Stimulated activated CD8-positive, alpha-beta memory T cell treated with anti-CD3 and anti-CD28 coated beads, Interleukin-7, amount 100 ng/mL, for 1 hour (primary cell): ENCODE measurements around the gene RMC1.
"Not testable (repeated sequence)": the region's sequence is repeated elsewhere in the genome, so short reads cannot be mapped to it uniquely, and the experiment has no call there.

Experiments used
- DNase-seq, 2 donors: peaks; one replicate each; pipeline ENCODE4 v3.0.0-alpha.2; 2020; ENCODE audit warnings: low read depth in 2 of 2

The RMC1 gene

DNA sequence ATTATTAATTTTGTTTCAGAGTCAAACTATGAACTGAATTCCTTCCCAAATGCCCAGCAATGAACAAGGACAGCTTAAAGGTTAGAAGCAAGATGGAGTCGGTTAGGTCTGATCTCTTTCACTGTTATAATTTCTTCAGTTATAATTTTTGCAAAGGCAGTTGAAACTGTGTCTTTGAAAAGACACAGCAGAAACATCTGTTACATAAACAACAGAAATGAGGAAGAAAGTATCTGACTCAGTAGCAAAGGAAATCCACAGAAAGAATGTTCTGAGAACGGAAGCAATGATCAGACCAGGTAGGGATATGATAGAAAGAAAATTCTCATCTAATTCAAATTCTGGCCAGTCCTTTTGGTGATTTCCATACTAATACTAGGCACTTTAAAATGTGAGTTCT is 5.2 kb upstream of the RMC1 start:
- no peak for DNase-seq

DNA sequence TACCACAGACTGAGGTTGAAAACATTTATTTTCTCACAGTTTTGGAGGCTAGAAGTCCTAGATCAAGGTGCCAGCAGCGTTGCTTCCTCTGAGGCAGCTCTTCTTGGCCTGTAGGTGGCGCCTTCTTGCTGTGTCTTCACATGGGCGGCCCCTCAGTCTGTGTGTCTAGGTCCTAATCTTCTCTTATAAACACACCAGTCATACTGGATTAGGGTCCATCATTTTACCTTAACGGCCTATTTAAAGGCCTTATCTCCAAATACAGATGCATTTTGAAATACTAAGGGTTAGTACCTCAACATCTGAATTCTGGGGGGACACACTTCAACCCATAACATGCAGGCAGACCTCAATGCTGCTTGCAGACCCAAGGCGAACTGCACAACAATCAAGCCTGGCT is 4.4 kb upstream of the RMC1 start:
- peak; percentile 22 to 55 for DNase-seq

DNA sequence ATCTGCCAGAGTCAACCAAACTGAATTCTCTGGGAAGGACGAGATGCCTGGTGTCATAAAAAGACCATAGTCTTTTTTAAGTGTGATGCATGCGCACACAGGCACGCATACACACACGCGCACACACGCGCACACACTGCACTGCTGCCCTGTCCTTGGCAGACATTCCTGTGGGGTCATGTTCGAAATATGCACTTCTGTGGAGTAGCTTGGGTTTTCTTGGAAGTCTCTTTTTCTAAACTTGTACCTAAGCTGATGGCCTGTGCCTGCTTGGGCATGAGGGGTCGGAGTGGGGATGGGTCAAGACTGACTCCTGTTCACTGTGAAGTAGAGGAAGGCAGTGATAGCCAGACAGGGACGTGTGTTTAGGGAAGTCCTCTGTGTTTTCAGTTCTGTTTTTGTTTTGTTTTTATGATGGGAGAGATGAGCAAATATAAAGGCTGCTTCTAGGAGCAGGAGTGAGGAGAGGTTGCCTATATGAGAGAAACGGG is 4.0 kb upstream of the RMC1 start:
- DNase-seq = no peak

DNA sequence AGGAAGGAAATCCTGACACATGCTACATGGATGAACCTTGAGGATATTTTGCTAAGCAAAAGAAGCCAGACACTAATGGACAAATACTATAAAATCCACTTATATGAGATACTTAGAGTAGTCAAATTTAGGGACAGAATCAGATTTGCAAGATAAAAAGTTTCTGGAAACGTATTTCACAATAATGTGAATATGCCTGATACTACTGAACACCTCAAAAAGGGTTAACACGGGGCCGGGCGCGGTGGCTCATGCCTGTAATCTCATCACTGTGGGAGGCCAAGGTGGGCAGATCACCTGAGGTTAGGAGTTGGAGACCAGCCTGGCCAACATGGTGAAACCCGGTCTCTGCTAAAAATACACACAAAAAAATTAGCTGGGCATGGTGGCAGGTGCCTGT is 1.7 kb upstream of the RMC1 start:
- DNase-seq = no peak

DNA sequence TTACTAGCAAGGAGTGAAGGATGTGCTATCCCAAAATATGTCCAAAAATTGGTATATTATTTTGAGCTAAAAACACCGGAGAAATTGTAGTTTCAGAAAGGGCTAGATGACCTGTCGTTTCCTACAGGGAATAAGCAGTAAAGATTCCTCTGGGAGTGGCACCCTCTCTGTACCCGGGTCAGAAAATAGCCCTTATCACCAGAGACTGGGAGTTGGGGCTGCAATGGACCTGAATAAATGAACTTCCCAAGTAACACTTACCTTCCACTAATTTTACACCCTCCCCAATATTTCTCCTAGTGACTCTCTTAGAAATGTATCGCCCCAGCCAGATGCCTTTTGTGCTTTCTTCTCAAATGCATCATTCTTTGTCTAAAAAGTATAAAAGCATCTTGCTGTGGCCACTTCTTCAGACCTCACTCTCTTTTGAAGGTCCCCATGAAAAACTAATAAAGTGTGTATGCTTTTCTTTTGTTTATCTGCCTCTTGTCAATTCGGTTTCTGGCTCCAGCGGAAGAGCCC is 734 bp upstream of the RMC1 start:
- no peak for DNase-seq

DNA sequence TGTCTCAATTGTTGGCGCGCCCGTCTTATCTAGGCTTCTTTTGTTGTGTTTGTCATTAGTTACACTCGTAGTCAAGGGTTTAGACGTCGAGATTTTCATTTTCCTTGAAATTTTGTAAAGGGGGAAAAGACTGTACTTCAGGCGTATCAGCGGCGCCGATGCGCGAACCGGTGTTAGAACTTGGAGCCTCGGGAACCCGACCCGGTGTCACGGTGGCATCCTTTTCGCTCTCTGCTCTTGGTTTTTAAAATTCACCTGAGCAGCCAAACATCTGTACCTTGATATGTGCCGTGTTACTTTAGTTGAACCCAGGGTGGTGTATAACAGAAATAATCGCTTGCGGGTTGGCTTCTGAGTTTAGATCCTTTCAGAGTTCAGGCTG is 643 bp downstream of the RMC1 start:
- no peak for DNase-seq

DNA sequence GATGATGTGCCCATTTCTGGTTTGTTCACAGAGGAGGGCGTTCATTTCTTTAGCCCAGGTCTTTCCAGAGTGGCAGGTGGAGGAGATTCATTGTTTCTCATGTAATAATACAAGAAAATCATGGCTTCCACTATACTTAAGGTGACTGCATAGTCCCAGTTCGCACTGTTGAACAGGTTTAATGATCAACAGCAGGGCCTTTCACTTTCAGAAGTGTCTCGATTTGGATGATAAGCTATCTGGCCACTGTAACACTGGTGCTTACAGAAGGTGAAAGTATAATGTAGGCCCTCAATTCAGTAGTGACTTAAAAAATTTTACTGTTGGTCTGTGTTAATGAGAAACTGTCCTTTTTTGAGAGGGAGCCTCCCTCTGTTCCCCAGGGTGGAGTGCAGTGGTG is 1.4 kb downstream of the RMC1 start:
- no peak for DNase-seq

DNA sequence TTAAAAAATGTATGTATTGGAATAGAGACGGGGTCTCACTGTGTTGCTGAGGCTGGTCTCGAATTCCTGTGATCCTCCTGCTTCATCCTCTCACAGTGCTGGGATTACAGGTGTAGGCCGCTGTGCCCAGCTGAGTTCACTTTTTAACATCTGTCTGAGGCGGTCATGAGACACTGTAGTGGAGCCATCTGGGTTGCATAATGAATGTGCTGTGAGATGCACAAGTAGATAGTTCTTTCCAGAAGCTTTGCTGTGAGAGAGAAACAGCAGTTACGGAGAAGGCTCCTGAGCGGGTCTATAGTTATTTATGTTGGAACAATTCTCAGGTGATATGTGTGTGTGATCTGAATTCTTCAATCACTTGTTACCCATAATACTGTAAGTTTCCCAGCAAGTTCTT is 3.1 kb downstream of the RMC1 start:
- no peak for DNase-seq

DNA sequence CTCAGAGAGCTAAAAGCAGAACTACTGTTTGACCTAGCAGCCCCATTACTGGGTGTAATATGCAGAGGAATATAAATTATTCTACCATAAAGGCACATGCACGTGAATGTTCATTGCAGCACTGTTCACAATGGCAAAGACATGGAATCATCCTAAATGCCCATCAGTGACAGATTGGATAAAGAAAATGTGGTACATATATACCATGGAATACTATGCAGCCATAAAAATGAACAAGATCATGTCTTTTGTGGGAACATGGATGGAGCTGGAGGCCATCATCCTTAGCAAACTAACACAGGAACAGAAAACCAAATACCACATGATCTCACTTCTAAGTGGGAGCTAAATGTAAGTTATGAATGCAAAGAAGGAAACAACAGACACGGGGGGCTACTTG is 7.6 kb downstream of the RMC1 start:
- not testable (repeated sequence) for DNase-seq

DNA sequence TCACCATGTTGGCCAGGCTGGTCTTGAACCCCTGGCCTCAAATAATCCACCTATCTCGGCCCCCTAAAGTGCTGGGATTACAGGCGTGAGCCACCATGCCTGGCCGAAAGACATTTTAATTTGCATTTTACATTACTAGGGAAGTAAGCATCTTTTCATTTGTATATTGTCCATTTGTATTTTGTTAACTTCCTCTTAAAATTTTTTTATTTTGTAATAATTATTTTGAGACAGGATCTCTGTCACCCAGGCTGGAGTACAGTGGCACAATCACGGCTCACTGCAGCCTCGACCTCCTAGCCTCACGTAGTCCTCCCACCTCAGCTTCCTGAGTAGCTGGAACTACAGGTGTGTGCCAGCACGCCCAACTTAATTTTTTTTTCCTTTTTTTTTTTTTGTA is 8.9 kb downstream of the RMC1 start:
- not testable (repeated sequence) for DNase-seq

DNA sequence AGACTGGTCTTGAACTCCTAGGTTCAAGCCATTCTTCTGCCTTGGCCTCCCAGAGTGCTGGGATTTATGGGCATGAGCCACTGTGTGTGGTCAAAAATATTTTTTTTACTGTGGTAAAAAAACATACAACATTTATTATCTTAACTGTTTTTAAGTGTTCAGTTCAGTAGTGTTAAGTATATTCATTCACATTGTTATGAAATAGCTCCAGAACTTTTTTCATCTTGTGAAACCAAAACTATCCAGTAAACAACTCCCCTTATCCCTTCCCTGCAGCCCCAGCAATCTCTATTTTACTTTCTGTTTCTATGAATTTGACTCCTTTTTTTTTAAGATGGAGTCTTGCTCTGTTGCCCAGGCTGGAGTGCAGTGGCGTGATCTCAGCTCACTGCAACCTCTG is 9.3 kb downstream of the RMC1 start:
- DNase-seq = no peak

DNA sequence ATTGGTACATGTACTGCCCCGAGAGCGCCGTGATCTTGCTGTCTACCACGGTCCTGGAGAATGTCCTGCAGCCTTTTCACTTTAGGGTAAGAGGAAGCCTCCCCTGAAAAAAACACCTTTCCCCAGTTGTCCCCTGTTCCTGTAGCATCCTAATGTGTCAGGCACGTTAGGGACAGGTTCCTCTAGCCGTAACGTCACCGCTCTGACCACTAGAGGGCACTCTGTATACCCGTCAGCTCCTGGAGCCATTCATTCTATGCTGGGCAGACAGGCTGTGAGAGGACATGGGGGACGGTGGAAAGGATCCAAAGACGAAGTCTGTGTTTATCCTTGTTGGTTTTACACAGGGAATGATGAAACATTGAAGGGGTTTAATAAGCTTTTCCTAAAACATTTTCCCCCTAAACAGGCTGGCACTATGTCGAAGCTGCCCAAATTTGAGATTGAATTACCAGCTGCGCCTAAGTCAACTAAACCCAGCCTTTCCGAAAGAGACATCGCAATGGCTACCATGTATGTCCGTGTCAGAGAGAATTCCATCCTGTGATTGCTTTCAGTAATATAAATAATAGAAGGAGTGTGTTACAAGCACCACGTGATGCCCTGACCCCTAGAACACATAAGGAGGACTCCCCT is 12.7 kb downstream of the RMC1 start:
- DNase-seq = peak; percentile 48 to 54

DNA sequence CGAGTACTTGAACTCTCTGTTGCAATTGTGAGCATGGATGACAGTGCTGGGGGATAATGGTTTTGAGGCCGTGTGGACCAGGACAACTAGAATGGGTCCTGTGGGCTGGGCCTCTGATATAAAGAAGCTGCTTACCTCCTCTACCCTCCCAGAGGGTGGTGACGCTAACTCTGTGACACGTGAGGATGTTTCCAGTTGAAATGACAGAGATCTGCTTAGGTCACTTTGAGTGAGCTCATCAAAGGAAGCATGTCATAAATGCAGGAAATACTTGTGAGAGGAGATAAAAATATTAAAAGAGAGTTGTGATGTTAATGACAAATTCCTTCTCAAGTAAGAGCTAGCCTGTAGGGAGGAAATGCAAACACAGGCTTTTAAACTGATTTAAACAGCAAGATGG is 16.4 kb downstream of the RMC1 start:
- no peak for DNase-seq

DNA sequence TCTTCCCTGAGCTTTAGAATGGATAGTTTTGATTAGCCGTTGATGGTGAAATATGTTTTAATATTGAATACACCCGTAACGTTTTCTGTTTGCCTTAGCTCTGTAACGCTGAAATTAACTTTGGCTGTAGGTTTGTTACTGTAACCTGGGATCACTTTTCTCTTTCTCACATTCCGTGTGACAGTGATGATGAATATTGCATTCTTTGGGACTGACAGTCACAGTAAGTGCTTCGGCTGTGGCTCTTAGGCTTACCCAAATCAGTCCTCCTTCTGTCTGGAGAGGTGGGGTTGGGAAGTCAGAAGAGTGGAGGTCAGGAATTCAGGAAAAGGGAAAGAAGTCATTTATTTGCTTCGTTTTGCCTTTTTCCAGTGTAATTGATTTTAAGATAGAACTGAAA is 18.0 kb downstream of the RMC1 start:
- DNase-seq = no peak

DNA sequence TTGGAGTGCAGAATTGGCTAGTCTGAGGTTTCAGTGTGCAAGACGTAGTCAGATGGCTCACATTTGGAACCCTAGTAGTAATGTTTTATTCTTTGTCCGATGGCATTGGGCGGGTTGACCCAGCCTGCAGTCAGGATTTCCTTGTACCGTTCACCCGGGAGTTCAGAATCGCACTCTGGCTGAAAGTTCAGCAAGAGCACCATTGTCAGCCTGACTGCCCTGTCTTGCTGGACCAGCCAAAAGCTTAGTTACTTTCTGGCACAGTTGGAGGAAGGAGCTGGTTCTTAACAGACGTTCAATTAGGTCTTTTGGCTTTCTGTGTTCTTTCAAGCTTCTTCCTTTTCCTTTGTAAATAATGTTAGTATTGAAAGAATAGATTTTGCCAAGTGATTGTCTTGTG is 18.6 kb downstream of the RMC1 start:
- no peak for DNase-seq

DNA sequence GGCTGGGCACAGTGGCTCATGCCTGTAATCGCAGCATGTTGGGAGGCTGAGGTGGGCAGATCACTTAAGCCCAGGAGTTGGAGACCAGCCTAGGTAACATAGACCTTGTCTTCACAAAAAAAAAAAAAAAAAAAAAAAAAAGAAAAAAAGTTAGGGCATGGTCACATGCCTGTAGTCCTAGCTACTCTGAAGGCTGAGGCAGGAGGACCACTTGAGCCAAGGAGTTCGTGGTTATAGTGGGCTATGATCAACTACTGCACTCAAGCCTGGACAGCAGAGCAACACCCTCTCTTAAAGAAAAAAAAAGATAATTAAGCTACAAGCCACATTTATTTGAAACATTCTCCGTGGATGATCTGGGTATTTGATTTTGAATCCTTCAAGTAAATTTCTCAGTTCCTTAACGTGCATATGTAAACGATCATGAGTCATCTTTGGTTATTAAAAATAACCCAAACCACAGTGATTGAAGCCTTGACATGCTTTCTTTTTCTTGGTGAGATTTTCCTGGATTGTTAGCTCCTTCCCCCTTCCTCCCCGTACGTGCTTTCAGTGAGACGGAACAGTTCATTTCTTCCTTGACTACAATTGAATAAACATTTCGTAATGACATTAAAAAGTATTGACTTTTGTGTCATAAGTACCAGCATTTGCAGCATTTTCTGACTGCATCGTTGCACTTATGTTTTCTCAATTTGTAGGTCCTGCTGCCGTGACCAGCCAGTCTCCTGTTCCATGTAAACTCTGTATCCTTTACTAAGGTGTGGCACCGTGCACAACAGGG is 20.3 kb downstream of the RMC1 start:
- no peak for DNase-seq

DNA sequence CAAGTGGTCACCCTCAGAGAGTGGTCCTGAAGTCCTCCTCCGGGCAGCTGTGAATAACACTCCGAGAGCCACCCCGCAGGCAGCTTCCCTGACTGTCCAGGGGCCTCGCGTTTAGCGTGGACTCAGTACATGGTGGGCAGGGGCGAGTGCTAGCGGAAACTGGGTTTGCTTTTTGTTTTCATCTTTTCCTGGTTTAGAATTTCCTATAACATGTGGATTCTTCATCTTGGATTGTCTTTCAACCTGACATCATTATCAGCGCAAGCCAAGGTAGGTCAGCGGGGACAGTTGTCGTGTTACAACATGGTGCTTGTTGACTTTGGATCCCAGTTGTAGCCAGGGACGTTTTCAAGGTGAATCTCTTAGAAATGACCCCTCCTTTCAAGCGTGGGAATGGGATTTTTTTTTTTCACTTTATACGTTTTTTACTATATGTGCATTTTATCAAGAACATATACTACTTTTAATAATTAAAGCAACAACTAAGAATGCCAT is 20.9 kb downstream of the RMC1 start:
- no peak for DNase-seq

DNA sequence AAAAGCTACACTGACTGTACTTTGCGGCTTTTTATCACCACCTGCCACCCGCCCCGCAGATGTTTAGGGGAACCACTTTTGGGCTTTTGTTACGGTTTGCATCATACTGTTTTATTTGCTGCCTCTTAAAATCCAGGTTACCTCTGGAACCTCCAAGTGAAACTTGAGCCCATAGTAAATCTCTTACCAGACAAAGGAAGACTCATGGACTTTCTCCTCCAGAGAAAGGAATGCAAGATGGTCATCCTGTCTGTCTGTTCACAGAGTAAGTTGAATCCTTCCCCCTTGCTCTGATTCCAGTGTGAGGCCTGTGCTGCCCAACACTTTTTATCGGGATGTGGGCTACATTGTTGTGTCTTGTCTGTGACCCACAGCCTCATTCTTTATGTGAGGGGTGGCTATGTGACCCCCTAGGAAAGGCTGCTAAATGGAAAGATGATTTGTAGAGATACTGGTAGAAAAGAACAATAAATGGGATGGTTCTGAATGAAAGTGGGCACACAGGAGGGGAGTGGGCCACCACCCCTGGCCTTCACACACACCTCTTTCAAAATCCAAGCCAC is 23.3 kb downstream of the RMC1 start:
- DNase-seq = no peak

DNA sequence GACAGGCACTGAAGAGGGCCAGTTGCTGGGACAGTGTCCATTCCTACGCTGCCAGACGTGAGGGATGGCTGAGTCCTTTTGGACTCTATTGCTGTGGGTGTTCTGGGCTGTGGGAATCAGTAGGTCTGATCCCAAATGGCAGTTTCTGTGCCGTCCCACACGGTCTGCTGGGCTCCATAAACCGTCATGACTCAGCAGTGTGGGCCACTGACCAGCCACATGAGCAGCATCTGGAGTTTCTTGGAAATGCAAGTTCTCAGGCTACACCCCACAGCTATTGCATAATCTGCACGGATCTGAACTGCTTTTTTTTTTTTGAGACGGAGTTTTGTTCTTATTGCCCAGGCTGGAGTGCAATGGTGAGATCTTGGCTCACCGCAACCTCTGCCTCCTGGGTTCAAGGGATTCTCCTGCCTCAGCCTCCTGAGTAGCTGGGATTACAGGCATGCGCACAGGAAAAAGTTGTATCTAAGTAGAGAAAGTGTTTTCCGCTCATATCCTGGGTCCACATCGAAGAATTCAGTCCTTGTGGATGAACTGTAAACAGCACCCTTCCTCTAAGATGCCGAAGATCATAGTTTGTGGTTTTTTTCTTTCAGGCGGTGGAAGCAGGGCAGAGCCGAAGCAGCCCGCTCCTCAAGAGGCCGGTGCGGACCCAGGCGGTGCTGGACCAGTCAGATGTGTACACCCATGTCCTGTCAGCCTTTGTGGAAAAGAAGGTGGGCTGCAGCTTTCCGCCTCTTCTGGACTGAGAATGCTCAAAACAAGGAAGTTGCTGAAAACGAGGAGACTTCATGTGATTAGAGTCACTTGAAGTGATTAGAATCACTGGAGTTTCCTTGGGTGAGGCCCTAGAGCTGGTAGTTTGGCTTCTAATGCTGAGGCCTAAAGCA is 25.5 kb downstream of the RMC1 start:
- no peak for DNase-seq

DNA sequence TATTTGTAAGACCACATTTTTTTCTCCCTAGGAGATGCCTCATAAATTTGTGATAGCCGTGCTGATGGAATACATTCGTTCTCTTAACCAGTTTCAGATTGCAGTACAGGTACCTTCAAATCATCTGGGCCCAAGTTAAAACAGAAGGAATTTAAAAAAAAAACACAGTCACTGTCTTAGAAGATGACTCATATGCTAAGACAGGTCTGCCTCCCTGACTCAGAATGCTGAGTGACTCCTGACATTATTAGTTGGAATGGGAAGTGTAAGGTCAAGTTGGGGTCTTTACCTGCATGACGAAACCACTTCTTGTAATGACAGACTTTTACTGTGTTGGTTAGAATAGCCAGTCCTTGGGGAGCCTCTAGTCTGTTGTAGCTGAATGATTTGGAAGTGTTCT is 26.3 kb downstream of the RMC1 start:
- no peak for DNase-seq

DNA sequence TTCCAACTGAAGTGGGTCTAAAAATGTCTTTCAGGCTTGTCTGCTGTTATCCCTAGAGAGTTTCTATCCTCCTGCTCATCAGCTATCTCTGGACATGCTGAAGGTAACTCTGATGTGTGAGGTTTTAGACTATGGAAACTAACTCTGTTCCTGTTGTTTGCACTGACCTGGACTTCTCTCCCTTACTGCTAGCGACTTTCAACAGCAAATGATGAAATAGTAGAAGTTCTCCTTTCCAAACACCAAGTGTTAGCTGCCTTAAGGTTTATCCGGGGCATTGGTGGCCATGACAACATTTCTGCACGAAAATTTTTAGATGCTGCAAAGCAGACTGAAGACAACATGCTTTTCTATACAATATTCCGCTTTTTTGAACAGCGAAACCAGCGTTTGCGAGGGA is 26.9 kb downstream of the RMC1 start:
- DNase-seq = no peak

DNA sequence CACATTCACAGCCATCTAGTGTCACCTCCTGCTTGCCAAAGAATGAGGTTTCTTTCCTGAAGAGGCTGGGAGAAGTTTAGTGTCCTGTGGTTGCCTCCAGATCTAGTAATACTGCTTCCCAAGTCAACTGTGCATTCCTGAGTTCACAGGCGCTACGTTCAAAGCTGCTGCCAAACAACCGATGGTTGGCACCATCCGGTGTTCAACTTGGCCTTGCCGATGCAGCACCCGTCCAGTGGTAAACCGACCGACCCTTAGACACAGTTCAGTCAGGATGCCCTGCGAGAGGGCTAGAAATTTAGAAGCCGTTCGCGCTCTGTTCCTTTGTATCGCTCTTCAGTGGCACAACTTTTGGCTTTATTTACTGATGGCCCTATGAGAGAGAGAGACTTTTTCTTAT is 28.6 kb downstream of the RMC1 start:
- DNase-seq = no peak
